Measurements from ENCODE around the gene MMP24.
"Not testable (repeated sequence)": the region's sequence is repeated elsewhere in the genome, so short reads cannot be mapped to it uniquely, and the experiment has no call there.

The MMP24 gene

GRCh38 chr20:35248641-35249475, 22.4 kb downstream of the MMP24 start:
- TF ChIP-seq CTCF (IDR thresholded peaks at IDR 0.05), result no peak
- H3K27ac ChIP-seq, result no peak overlapping the region
- H3K4me3 ChIP-seq, result no peak overlapping the region
- DNase-seq (ENCODE audit: low spot score), result no peak

GRCh38 chr20:35251613-35251940, 25.1 kb downstream of the MMP24 start:
- H3K27ac ChIP-seq, result no peak overlapping the region
- H3K4me3 ChIP-seq, result no peak overlapping the region
- DNase-seq (ENCODE audit: low spot score), result no peak
- TF ChIP-seq CTCF (IDR thresholded peaks at IDR 0.05), result no peak

DNA sequence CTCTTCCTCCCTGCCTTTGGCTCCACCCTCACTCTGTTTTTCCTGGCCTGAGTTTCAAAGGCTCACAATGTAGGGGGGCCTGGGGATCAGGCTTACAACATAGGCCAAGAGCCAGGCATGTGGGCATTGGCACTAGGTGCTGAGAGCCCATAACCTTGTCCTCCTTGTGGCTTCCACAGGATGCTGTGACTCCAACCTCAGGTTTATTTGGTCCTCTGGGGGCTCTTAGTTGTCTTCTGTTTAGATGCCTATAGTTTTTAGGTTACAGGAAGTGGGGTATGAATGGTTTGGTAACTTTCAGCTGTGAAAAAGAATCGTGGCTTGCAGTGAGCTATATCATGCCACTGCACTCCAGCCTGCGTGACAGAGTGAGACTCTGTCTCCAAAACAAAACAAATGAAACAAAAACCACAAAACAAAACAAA, 25.6 kb downstream of the MMP24 start:
- no peak for TF ChIP-seq CTCF (IDR thresholded peaks at IDR 0.05)
- DNase-seq (ENCODE audit: low spot score), result no peak
- no peak overlapping the region for H3K27ac ChIP-seq
- no peak overlapping the region for H3K4me3 ChIP-seq

DNA sequence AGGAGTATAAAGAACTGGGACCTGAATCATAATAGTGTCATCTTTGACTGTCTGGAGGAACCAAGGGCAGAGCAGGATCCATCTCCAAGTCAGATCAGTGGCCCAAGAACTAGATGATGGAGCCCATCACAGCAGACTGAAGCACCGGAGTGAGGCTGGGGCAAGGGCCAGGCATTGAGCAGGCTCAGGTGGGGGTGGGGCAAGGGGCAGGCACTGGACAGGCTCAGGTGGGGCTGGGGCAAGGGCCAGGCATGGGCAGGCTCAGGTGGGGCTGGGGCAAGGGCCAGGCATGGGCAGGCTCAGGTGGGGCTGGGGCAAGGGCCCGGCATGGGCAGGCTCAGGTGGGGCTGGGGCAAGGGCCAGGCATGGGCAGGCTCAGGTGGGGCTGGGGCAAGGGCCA, 26.1 kb downstream of the MMP24 start:
- DNase-seq (ENCODE audit: low spot score); H3K27ac ChIP-seq; H3K4me3 ChIP-seq: not testable (repeated sequence)

DNA sequence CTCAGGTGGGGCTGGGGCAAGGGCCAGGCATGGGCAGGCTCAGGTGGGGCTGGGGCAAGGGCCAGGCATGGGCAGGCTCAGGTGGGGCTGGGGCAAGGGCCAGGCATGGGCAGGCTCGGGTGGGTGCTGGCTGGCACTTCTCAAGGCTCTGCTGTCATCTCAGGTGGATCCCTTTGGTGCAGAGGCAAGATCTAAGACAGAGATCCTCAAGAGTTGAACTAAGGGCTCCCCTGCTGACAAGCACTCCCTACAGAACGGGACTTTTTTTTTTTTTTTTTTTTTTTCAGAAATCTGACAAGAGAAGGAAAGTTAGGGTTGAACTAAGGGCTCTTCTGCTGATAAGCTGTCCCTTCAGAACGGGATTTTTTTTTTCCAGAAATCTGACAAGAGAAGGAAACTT, 26.5 kb downstream of the MMP24 start:
- Histone ChIP-seq H3K27ac (no peak overlapping the region), H3K4me3 (no peak overlapping the region)
- no peak for TF ChIP-seq CTCF (IDR thresholded peaks at IDR 0.05)
- no peak for DNase-seq (ENCODE audit: low spot score)

GRCh38 chr20:35254448-35254999, 28.0 kb downstream of the MMP24 start:
- Histone ChIP-seq H3K4me3 (no peak overlapping the region), H3K27ac (no peak overlapping the region)
- DNase-seq (ENCODE audit: low spot score), result no peak
- TF ChIP-seq CTCF (IDR thresholded peaks at IDR 0.05), result no peak

DNA sequence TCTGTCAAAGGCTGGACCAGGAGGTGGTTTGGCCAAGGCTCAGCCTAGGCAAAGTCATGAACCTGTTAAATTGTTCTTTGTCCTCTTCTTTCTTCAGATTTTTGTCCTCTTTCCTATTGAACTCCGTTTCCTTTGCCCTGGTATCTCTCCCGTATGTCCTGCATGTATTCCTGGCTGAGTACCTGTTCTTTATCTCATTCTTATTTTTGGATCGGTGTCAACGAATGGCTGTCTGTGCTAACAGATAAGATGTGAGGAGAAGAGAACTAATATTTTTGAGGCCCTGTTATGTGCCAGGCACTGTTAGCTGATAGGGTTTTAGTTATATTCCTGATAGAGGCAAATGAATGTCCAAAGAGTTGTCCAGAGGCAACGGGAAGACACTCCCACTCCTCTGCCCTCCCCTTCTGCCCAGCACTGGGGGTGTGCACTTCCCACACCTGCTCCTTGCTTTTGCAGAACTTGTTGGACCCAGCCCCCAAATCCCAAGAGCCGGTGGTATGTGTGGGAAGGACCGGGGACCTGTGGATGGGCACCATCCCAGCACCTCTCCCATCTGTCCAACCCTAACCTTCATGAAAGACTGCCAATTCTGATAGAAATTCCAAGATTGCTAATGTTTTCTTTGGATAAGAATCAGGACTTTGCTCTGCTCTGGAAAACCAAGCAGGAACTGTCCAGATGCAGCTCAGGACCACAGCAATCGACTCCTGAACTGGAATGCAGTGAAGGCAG, 30.9 kb downstream of the MMP24 start:
- no peak for DNase-seq (ENCODE audit: low spot score)
- Histone ChIP-seq H3K4me3 (no peak overlapping the region), H3K27ac (no peak overlapping the region)
- TF ChIP-seq CTCF (IDR thresholded peaks at IDR 0.05), result no peak
